Gastrocnemius medialis (tissue), 4 donors: Measurements from ENCODE around the gene POLR3A. TPM values are rescaled to one million over a fixed set of nuclear protein-coding genes. Genes with fewer than 3 reads are reported as not detected.

Experiments
- ATAC-seq, 2 donors: fragments of 150-250 bp; one replicate each; pipeline ENCODE4 v1.9.1; 2016
- DNase-seq, 2 donors: peaks; one replicate each; pipeline ENCODE4 v3.0.0-alpha.2; 2019
- H3K27ac ChIP-seq, 4 donors: fragments of 200-600 bp; sonication (generic); 1 replicate in 1 of 4; 2 replicates in 3 of 4; pipeline ENCODE4 v1.5.1; 2016 to 2018; ENCODE audit warnings: mild to moderate bottlenecking in 2 of 4, moderate library complexity in 1 of 4
- H3K27me3 ChIP-seq, 3 donors: fragments of 200-600 bp; sonication (generic) in 2 of 3; 1 replicate in 1 of 3; 2 replicates in 2 of 3; pipeline versions ENCODE4 v1.5.1 to v1.6.0; 2016 to 2019; ENCODE audit warnings: mild to moderate bottlenecking in 1 of 3, moderate library complexity in 1 of 3
- H3K36me3 ChIP-seq, 2 donors: fragments of 200-600 bp; sonication (generic) in 1 of 2; one replicate each; pipeline ENCODE4 v1.5.1; 2017 to 2018
- H3K4me1 ChIP-seq, 2 donors: fragments of 200-600 bp; sonication (generic) in 1 of 2; one replicate each; pipeline ENCODE4 v1.5.1; 2016 to 2017; ENCODE audit warnings: mild to moderate bottlenecking in 2 of 2
- H3K4me3 ChIP-seq, 4 donors: fragments of 200-600 bp; sonication (generic) in 3 of 4; 1 replicate in 1 of 4; 2 replicates in 3 of 4; pipeline ENCODE4 v1.5.1; 2016 to 2019; ENCODE audit warnings: mild to moderate bottlenecking in 2 of 4
- H3K9me3 ChIP-seq, 3 donors: fragments of 200-600 bp; sonication (generic) in 2 of 3; 1 replicate in 1 of 3; 2 replicates in 2 of 3; pipeline ENCODE4 v1.5.1; 2016 to 2019
- CTCF ChIP-seq, 5 experiments: fragments of 450-650 bp in 3 of 5; fragments of 200-600 bp in 2 of 5; sonication (generic) in 2 of 5; IDR thresholded peaks in 4 of 5; conservative IDR thresholded peaks in 1 of 5; 1 replicate in 4 of 5; 2 replicates in 1 of 5; pipeline ENCODE4 v1.5.1; 2016 to 2019; ENCODE audit warnings: antibody characterized with exemption in 5 of 5, mild to moderate bottlenecking in 3 of 5, moderate library complexity in 3 of 5
- POLR2A ChIP-seq, 2 donors: fragments of 450-650 bp; IDR thresholded peaks; one replicate each; pipeline ENCODE4 v1.6.1; 2017; ENCODE audit warnings: antibody characterized with exemption in 2 of 2, mild to moderate bottlenecking in 2 of 2, moderate library complexity in 2 of 2
- in situ Hi-C, 4 donors: fragments of 200-750 bp; cut with MboI; loops; one replicate each; pipeline versions ENCODE4 v1.15.0 to v1.8.0; 2017; ENCODE audit warnings: low sequenced_read_pairs in 4 of 4
- intact Hi-C: fragments of 100-400 bp; cut with DNase I; formaldehyde crosslinking; loops from one replicate; pipeline ENCODE4 v1.15.1; 2023; ENCODE audit warnings: low total_unique reads
- total RNA-seq, 4 donors: library from RNA; depleted of rRNA; stranded (reverse); fragments of >200 nt; gene quantifications; one replicate each; pipeline versions ENCODE4 v1.1.0 to v1.2.3, GENCODE V29; 2016

Gene POLR3A
- total RNA-seq, 4 donors from 2014 or later = 11.0 to 17.4 (median 15.5) TPM

GRCh38 chr10:78042058-78042751, 12.9 kb upstream of the POLR3A start:
- in situ Hi-C loops = loop anchor here (10.0 to 25.0 kb wide), 4 partner anchors 270 to 1153 kb away; no protein-coding TSS in a partner anchor
- Histone ChIP-seq H3K4me3 (no peak overlapping the region), H3K36me3 (peaks cover 13 to 58% of the 10 kb centered on the region in 2 donors), H3K27me3 (no peaks in the 10 kb centered on the region), H3K27ac (no peak overlapping the region), H3K9me3 (no peaks in the 10 kb centered on the region), H3K4me1 (peaks cover 6 to 16% of the 10 kb centered on the region in 2 donors)
- TF ChIP-seq CTCF (IDR thresholded peaks at IDR 0.05 in 4 of 5, conservative IDR thresholded peaks at IDR 0.05 in 1 of 5) = no peak
- TF ChIP-seq POLR2A (IDR thresholded peaks at IDR 0.05) = no peak
- intact Hi-C loops = no loop called here
- ATAC-seq = no peak
- DNase-seq = no peak

- TF ChIP-seq CTCF (IDR thresholded peaks at IDR 0.05 in 4 of 5, conservative IDR thresholded peaks at IDR 0.05 in 1 of 5) (no peak), POLR2A (IDR thresholded peaks at IDR 0.05) (no peak)
- Histone ChIP-seq H3K27me3 (no peaks in the 10 kb centered on the region), H3K27ac (no peak overlapping the region), H3K36me3 (peaks cover 13 to 66% of the 10 kb centered on the region in 2 donors), H3K4me1 (peaks cover 6 to 16% of the 10 kb centered on the region in 2 donors), H3K4me3 (no peak overlapping the region), H3K9me3 (no peaks in the 10 kb centered on the region)
- DNase-seq (no peak), ATAC-seq (no peak)
- in situ Hi-C loops = loop anchor here (10.0 to 25.0 kb wide), 4 partner anchors 271 to 1153 kb away; no protein-coding TSS in a partner anchor
- intact Hi-C loops = no loop called here
Measured at GRCh38 chr10:78041170-78042057, 12.1 kb upstream of the POLR3A start.

- DNase-seq (no peak), ATAC-seq (no peak)
- no peak overlapping the region for H3K27ac ChIP-seq
- intact Hi-C loops (loop anchor here (10.0 kb wide), 1 partner anchor 1025 kb away; the partner anchor contains the start of gene ZMIZ1), in situ Hi-C loops (loop anchor here (10.0 to 25.0 kb wide), 4 partner anchors 273 to 1155 kb away; no protein-coding TSS in a partner anchor)
- no peaks in the 10 kb centered on the region for H3K9me3 ChIP-seq
- H3K4me1 ChIP-seq = peaks cover 20 to 30% of the 10 kb centered on the region in 2 donors
- H3K36me3 ChIP-seq = peaks cover 15 to 78% of the 10 kb centered on the region in 2 donors
- no peak overlapping the region for H3K4me3 ChIP-seq
- no peaks in the 10 kb centered on the region for H3K27me3 ChIP-seq
- TF ChIP-seq CTCF (IDR thresholded peaks at IDR 0.05 in 4 of 5, conservative IDR thresholded peaks at IDR 0.05 in 1 of 5) = no peak
- no peak for TF ChIP-seq POLR2A (IDR thresholded peaks at IDR 0.05)
Measured at GRCh38 chr10:78039743-78040142, 10.4 kb upstream of the POLR3A start.

- no peak for TF ChIP-seq POLR2A (IDR thresholded peaks at IDR 0.05)
- TF ChIP-seq CTCF (IDR thresholded peaks at IDR 0.05 in 4 of 5, conservative IDR thresholded peaks at IDR 0.05 in 1 of 5) = no peak
- no peak overlapping the region for H3K4me3 ChIP-seq
- no peaks in the 10 kb centered on the region for H3K9me3 ChIP-seq
- no peak for DNase-seq
- in situ Hi-C loops (loop anchor here in 3 of 4 donors (25.0 kb wide), 3 partner anchors 273 to 1148 kb away; no protein-coding TSS in a partner anchor), intact Hi-C loops (loop anchor here (10.0 kb wide), 1 partner anchor 1026 kb away; the partner anchor contains the start of gene ZMIZ1)
- no peaks in the 10 kb centered on the region for H3K27me3 ChIP-seq
- no peak overlapping the region for H3K27ac ChIP-seq
- peaks cover 15 to 78% of the 10 kb centered on the region in 2 donors for H3K36me3 ChIP-seq
- no peak for ATAC-seq
- H3K4me1 ChIP-seq = peaks cover 26 to 31% of the 10 kb centered on the region in 2 donors
Measured at GRCh38 chr10:78038791-78039547, 9.7 kb upstream of the POLR3A start.
